Activated T-helper 17 cell treated with anti-CD3 and anti-CD28 coated beads, Interleukin-2, amount 50 U/mL, for 72 hours (primary cell): ENCODE results near the gene PDE6A. TPM values are rescaled to one million over a fixed set of nuclear protein-coding genes. Genes with fewer than 3 reads are reported as not detected.

Experiments used
- ATAC-seq: fragments of 150-1000 bp; cut with Tn5 transposase; replicated peaks from 2 replicates; pipeline ENCODE4 v1.10.0; 2021; ENCODE audit warnings: mild to moderate bottlenecking, moderate library complexity
- H3K27ac Mint-ChIP-seq: one replicate; pipeline ENCODE4 v1.8.0; 2022; ENCODE audit warnings: mixed read lengths
- H3K27me3 Mint-ChIP-seq: one replicate; pipeline ENCODE4 v1.8.0; 2022; ENCODE audit warnings: mixed read lengths
- H3K36me3 Mint-ChIP-seq: one replicate; pipeline ENCODE4 v1.8.0; 2022; ENCODE audit warnings: low read depth, mild to moderate bottlenecking, mixed read lengths
- H3K4me1 Mint-ChIP-seq: one replicate; pipeline ENCODE4 v1.8.0; 2022; ENCODE audit warnings: mixed read lengths
- H3K4me3 Mint-ChIP-seq: one replicate; pipeline ENCODE4 v1.8.0; 2022; ENCODE audit warnings: mild to moderate bottlenecking, mixed read lengths
- H3K9me3 Mint-ChIP-seq: one replicate; pipeline ENCODE4 v1.8.0; 2022; ENCODE audit warnings: mixed read lengths
- total RNA-seq, 2 donors: library from RNA; stranded (reverse); gene quantifications; one replicate each; pipeline ENCODE4 v1.2.3, GENCODE V29; 2022

PDE6A gene
- total RNA-seq, 2 donors from 2014 or later, result not detected

- Mint-ChIP-seq H3K9me3 (no peaks in the 10 kb centered on the region), H3K4me3 (no peak overlapping the region), H3K27ac (no peak overlapping the region), H3K36me3 (no peaks in the 10 kb centered on the region), H3K4me1 (no peaks in the 10 kb centered on the region), H3K27me3 (peaks cover 9% of the 10 kb centered on the region)
- no peak for ATAC-seq
Measured at GRCh38 chr5:149902177-149902576, 42.4 kb downstream of the PDE6A start.

- H3K4me1 Mint-ChIP-seq, result no peaks in the 10 kb centered on the region
- no peak overlapping the region for H3K27ac Mint-ChIP-seq
- no peaks in the 10 kb centered on the region for H3K9me3 Mint-ChIP-seq
- no peak for ATAC-seq
- no peak overlapping the region for H3K4me3 Mint-ChIP-seq
- peaks cover 13% of the 10 kb centered on the region for H3K27me3 Mint-ChIP-seq
- no peaks in the 10 kb centered on the region for H3K36me3 Mint-ChIP-seq
Measured at GRCh38 chr5:149901511-149901910, 43.1 kb downstream of the PDE6A start.

- Mint-ChIP-seq H3K27ac (no peak overlapping the region), H3K27me3 (peaks cover 16% of the 10 kb centered on the region), H3K4me1 (peaks cover 7% of the 10 kb centered on the region), H3K4me3 (no peak overlapping the region), H3K9me3 (no peaks in the 10 kb centered on the region), H3K36me3 (no peaks in the 10 kb centered on the region)
- no peak for ATAC-seq
Measured at GRCh38 chr5:149900390-149900789, 44.2 kb downstream of the PDE6A start.

GRCh38 chr5:149898811-149899210, 45.8 kb downstream of the PDE6A start:
- Mint-ChIP-seq H3K36me3 (no peaks in the 10 kb centered on the region), H3K4me1 (peaks cover 8% of the 10 kb centered on the region), H3K27me3 (peaks cover 7% of the 10 kb centered on the region), H3K9me3 (no peaks in the 10 kb centered on the region), H3K4me3 (no peak overlapping the region), H3K27ac (no peak overlapping the region)
- no peak for ATAC-seq

- ATAC-seq, result peak; percentile 74
- peaks cover 8% of the 10 kb centered on the region for H3K4me1 Mint-ChIP-seq
- H3K9me3 Mint-ChIP-seq, result no peaks in the 10 kb centered on the region
- peaks cover 7% of the 10 kb centered on the region for H3K27me3 Mint-ChIP-seq
- no peak overlapping the region for H3K27ac Mint-ChIP-seq
- no peak overlapping the region for H3K4me3 Mint-ChIP-seq
- H3K36me3 Mint-ChIP-seq, result no peaks in the 10 kb centered on the region
Measured at GRCh38 chr5:149895416-149896345, 48.9 kb downstream of the PDE6A start.

GRCh38 chr5:149894237-149894636, 50.4 kb downstream of the PDE6A start:
- no peak overlapping the region for H3K4me3 Mint-ChIP-seq
- peaks cover 7% of the 10 kb centered on the region for H3K27me3 Mint-ChIP-seq
- no peaks in the 10 kb centered on the region for H3K9me3 Mint-ChIP-seq
- ATAC-seq, result no peak
- peaks cover 8% of the 10 kb centered on the region for H3K4me1 Mint-ChIP-seq
- H3K27ac Mint-ChIP-seq, result no peak overlapping the region
- H3K36me3 Mint-ChIP-seq, result no peaks in the 10 kb centered on the region

- Mint-ChIP-seq H3K9me3 (no peaks in the 10 kb centered on the region), H3K36me3 (no peaks in the 10 kb centered on the region), H3K27me3 (peaks cover 10% of the 10 kb centered on the region), H3K4me3 (no peak overlapping the region), H3K4me1 (peaks cover 8% of the 10 kb centered on the region), H3K27ac (no peak overlapping the region)
- ATAC-seq, result no peak
Measured at GRCh38 chr5:149893403-149893931, 51.1 kb downstream of the PDE6A start.

- Mint-ChIP-seq H3K27ac (no peak overlapping the region), H3K4me1 (peaks cover 8% of the 10 kb centered on the region), H3K4me3 (no peak overlapping the region), H3K9me3 (no peaks in the 10 kb centered on the region), H3K27me3 (peaks cover 11% of the 10 kb centered on the region), H3K36me3 (no peaks in the 10 kb centered on the region)
- no peak for ATAC-seq
Measured at GRCh38 chr5:149892594-149892993, 52.0 kb downstream of the PDE6A start.

- Mint-ChIP-seq H3K4me1 (no peaks in the 10 kb centered on the region), H3K27ac (no peak overlapping the region), H3K4me3 (no peak overlapping the region), H3K9me3 (no peaks in the 10 kb centered on the region), H3K36me3 (no peaks in the 10 kb centered on the region), H3K27me3 (peaks cover 4% of the 10 kb centered on the region)
- ATAC-seq, result no peak
Measured at GRCh38 chr5:149888280-149888679, 56.3 kb downstream of the PDE6A start.

GRCh38 chr5:149887622-149888183, 56.9 kb downstream of the PDE6A start:
- Mint-ChIP-seq H3K4me1 (no peaks in the 10 kb centered on the region), H3K36me3 (no peaks in the 10 kb centered on the region), H3K27me3 (peaks cover 4% of the 10 kb centered on the region), H3K9me3 (no peaks in the 10 kb centered on the region), H3K4me3 (no peak overlapping the region), H3K27ac (no peak overlapping the region)
- no peak for ATAC-seq

GRCh38 chr5:149886692-149887470, 57.7 kb downstream of the PDE6A start:
- H3K4me3 Mint-ChIP-seq, result no peak overlapping the region
- H3K4me1 Mint-ChIP-seq, result no peaks in the 10 kb centered on the region
- no peak for ATAC-seq
- no peaks in the 10 kb centered on the region for H3K9me3 Mint-ChIP-seq
- peaks cover 4% of the 10 kb centered on the region for H3K27me3 Mint-ChIP-seq
- no peaks in the 10 kb centered on the region for H3K36me3 Mint-ChIP-seq
- H3K27ac Mint-ChIP-seq, result no peak overlapping the region

GRCh38 chr5:149886060-149886459, 58.5 kb downstream of the PDE6A start:
- H3K36me3 Mint-ChIP-seq, result no peaks in the 10 kb centered on the region
- H3K4me1 Mint-ChIP-seq, result no peaks in the 10 kb centered on the region
- H3K27ac Mint-ChIP-seq, result no peak overlapping the region
- H3K4me3 Mint-ChIP-seq, result no peak overlapping the region
- H3K27me3 Mint-ChIP-seq, result peaks cover 4% of the 10 kb centered on the region
- peaks cover 3% of the 10 kb centered on the region for H3K9me3 Mint-ChIP-seq
- ATAC-seq, result no peak

GRCh38 chr5:149885513-149885912, 59.1 kb downstream of the PDE6A start:
- Mint-ChIP-seq H3K4me1 (no peaks in the 10 kb centered on the region), H3K27ac (no peak overlapping the region), H3K4me3 (no peak overlapping the region), H3K36me3 (no peaks in the 10 kb centered on the region), H3K9me3 (peaks cover 3% of the 10 kb centered on the region), H3K27me3 (peaks cover 4% of the 10 kb centered on the region)
- ATAC-seq, result no peak

GRCh38 chr5:149883550-149883949, 61.0 kb downstream of the PDE6A start:
- Mint-ChIP-seq H3K36me3 (no peaks in the 10 kb centered on the region), H3K27ac (no peak overlapping the region), H3K9me3 (peaks cover 3% of the 10 kb centered on the region), H3K4me1 (no peaks in the 10 kb centered on the region), H3K4me3 (no peak overlapping the region), H3K27me3 (peaks cover 6% of the 10 kb centered on the region)
- ATAC-seq, result no peak
